DMS153 treated with DMSO at 0.1 percent for 48 hours (cell line): ENCODE measurements around the gene THOC3.
"Not testable (repeated sequence)": the region's sequence is repeated elsewhere in the genome, so short reads cannot be mapped to it uniquely, and the experiment has no call there.

Experiments used
- DNase-seq: peaks from one replicate; lab custom pipeline; 2025; ENCODE audit not compliant: unreplicated experiment; lab: John Stamatoyannopoulos, UW

The THOC3 gene, protein sequence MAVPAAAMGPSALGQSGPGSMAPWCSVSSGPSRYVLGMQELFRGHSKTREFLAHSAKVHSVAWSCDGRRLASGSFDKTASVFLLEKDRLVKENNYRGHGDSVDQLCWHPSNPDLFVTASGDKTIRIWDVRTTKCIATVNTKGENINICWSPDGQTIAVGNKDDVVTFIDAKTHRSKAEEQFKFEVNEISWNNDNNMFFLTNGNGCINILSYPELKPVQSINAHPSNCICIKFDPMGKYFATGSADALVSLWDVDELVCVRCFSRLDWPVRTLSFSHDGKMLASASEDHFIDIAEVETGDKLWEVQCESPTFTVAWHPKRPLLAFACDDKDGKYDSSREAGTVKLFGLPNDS

GRCh38 chr5:175967471-175968372 is at the start of gene THOC3:
TSS of gene THOC3 (minus strand) at chr5:175968315. CDS start at chr5:175968208, 107 bp downstream.
- DNase-seq: not testable (repeated sequence)

- DNase-seq: not testable (repeated sequence)
These were observed 49.2 kb upstream of the THOC3 start for GRCh38 chr5:176017324-176017723.

- DNase-seq: not testable (repeated sequence)
These were observed 46.2 kb upstream of the THOC3 start for GRCh38 chr5:176014360-176014759.

DNA sequence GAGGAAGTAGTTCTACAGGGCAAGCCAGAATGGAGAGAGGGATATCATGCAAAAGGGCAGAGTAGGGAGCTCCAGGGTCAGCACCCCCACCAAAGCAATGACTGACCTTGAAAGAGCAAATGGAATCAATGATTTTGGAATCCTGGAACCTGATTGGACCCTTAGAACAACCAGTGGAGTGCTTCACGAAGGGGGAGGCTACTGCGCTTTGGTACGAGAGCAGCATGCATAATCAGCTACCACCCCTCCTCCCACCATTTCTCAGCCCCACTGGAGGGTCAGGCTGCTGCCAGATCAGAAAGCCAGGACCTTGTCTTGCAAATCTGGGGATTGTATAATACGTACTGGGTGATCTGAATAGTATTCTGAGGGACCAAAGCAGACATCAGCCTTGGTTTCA is 43.0 kb upstream of the THOC3 start:
- not testable (repeated sequence) for DNase-seq

DNA sequence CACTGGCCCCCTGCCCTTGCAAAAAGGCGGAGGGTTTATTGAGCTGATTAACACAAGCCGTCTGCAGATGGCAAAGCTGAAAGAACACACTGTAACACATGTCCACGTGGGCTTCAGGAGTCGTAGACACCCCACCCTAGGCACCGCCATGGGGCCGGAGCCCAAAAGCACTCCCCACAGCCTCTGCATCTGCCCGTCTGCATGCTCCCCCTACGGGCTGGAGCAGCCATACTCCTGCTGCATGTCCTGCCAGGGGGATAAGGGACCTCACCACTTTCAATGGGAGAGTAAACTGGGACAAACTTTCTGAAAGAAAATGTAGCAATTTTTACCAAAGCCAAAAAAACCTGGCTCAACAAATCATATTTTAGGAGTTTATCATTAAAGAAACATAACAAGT is 42.1 kb upstream of the THOC3 start:
- DNase-seq: not testable (repeated sequence)

DNA sequence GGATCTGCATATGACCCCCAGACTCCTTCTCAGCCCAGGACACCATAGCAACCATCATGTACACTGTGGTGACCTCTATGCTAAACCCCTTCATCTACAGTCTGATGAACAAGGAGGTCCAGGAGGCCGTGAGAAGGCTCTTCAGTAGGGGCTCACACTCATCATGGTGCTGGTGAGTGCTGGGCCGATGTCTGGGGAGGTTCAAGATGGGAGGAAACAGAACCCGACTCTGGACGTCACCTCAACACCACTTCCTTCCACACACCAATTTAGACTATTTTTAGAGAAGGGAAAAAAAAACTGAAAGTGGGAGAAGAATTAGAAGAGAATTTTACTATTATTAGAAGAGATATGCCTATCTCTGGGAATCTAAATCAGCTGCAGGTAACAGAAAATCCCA is 39.1 kb upstream of the THOC3 start:
- DNase-seq: not testable (repeated sequence)

GRCh38 chr5:176006819-176007218 is 38.7 kb upstream of the THOC3 start:
- DNase-seq: not testable (repeated sequence)

- DNase-seq: not testable (repeated sequence)
These were observed 29.9 kb upstream of the THOC3 start for GRCh38 chr5:175997979-175998378.

GRCh38 chr5:175997495-175997894 is 29.4 kb upstream of the THOC3 start:
- not testable (repeated sequence) for DNase-seq

- DNase-seq: not testable (repeated sequence)
These were observed 28.7 kb upstream of the THOC3 start for GRCh38 chr5:175996791-175997190.

DNA sequence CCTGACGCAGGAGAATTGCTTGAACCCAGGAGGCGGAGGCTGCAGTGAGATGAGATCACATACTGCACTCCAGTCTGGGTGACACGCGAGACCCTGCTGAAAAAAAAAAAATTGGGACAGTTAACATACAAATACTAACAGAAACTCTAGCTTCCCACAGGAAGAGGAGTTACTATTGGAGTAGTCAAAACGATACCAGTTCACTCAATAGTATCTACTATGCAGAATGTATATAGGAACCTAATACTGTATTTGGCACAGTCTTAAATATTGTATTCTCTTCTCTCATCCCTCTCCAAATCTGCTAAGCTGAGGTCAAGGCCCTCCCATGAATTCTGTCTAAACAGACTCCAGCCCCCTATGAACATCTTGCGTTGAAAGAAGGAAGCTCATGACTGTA is 27.4 kb upstream of the THOC3 start:
- DNase-seq: not testable (repeated sequence)

- DNase-seq: not testable (repeated sequence)
These were observed 11.4 kb upstream of the THOC3 start for GRCh38 chr5:175979371-175979995.

- not testable (repeated sequence) for DNase-seq
These were observed 266 bp upstream of the THOC3 start for GRCh38 chr5:175968381-175968780.

DNA sequence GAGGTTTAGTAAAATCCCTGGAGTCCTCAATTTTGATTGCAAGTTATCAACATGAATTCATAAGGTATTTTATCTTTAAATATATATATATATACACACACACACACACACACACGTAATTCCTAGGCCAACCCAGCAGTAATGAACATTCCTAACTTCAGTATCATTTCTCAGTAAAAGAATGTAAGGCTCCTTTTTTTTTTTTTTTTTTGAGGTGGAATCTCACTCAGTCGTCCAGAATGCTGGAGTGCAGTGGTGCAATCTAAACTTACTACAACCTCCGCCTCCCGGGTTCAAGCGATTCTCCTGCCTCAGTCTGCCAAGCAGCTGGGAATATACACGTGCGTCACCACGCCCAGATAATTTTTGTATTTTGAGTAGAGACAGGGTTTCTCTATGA is 5.8 kb downstream of the THOC3 start:
- DNase-seq: not testable (repeated sequence)

DNA sequence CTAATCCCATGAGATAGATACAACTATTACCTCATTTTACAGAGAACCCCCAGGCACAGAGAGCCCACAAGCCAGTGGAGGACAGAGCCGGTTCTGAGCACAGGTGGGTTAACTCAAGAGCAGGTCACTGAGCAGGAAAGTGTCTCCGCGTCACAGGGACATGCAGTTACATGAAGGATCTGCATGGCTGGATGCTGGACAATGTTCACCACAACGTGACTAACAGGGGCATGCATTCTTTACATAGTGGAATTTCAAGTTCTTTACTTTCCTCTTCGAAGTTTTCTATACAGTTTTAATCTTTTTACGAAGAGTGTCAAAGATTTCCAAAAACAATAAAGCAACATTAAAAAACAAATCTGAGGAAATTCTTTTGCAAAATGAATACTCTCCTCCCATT is 7.9 kb downstream of the THOC3 start:
- DNase-seq: not testable (repeated sequence)

GRCh38 chr5:175958515-175958914 is 9.6 kb downstream of the THOC3 start:
- DNase-seq: not testable (repeated sequence)

DNA sequence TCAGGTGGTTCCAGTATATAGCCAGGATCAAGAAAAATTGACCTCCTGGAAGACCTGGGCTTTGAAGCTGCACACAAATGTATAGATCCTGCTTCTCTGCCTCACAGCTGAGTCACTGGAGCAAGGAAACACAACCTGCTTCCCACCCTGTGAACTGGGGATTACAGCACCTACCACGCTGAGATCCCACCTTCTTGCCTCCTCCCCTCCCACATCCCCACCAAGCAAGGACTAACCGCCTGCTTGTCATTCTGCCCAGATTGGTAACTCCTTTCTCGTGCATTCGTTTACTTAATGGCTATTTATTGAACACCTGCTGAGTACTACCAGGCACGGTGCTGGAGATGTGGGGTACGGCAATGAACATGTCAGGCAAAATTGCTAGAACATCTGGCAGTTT is 14.0 kb downstream of the THOC3 start:
- not testable (repeated sequence) for DNase-seq

DNA sequence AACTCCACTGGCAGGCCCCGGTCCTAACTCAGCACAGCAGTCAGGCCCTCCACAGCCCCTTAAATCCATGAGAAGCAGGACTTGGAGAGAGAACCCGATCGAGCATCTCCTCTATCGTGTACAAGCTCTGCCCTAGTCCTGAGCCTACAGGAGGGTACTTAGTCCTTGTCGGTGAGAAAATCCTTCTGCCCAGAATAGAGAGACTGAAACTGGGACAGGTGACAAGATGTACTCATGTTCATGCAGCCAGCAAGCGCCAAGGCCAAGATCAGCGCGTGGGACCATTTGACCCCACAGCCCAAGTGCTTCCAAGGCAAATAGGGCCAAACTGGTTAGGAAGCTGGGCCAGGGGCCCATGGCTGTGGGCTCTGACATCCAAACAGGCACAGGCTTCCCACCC is 15.3 kb downstream of the THOC3 start:
- DNase-seq: not testable (repeated sequence)

GRCh38 chr5:175951339-175951969 is 16.7 kb downstream of the THOC3 start:
- not testable (repeated sequence) for DNase-seq

DNA sequence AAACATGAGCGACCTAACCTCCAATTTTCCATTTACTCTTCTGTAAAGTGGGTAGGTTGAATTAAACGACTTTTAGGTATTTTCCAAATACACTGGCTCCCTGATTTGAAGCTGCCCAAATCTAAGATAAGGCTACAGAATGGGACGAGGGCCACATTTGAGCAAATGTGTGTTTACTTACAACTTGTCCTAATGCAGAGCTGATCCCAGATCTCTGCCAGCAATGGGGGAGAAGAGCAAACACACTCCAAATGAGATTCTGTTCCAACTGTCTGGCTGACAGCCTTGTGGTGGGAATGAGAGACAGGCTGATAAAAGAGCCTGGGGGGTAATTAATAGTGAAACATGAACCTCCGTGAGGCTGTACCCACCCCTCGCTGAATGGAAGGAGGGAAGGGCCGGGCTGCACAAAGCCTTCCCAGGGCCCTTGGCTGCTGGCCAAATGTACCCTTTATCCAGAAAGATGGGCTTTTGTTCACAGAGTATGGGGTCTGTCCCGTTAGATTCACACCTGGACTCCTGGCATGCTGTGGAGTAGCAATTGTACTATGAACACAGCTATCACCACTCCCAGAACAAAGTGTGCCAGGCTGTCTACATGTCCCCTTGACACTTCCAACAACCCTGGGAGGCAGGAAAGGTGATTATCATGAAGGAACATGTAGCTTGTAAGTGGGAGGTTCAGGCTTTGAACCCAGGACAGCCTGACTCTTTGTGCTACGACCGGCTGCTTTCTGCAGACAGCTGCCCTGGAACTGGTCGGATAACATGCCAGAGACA is 19.6 kb downstream of the THOC3 start:
- not testable (repeated sequence) for DNase-seq
